ENCODE measurements around the gene TSPAN33.

The TSPAN33 gene

DNA sequence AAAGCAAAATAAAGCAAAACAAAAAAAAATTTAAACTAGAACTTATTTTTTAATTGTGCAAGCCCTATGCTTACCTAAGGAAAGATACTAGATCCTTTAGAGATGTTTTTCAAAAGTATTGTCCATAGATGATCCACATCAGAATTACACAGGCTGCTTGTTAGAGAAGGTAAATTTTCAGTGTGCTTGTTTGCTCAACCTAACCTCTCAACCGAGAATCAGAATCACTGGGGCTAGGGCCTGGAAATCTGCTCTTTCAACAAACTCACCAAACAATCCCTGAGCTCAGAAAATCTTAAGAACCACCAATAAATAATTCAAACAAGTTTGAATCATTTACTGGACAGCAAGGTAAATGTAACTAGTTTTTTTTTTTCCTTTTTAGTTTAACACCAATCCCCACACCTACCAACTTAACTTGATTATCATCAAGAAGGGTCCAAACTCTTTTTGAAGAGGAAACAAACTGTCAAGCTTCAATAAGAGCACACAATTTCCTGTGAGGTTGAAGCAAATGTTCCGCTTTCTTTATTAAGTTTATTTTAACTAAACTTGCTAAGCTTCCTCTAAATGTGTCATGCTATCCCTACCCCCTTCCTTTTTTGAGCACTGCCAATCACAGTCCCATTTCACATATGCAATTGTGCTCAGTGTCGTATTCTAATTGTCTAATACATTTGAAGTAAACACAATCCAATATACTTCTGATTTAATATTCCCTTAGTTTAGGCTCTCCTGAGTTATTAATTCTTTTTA lies 7.4 kb upstream of the TSPAN33 start:
- no peak for DNase-seq

GRCh38 chr7:129143724-129144094 lies 798 bp upstream of the TSPAN33 start:
- no peak for DNase-seq

- DNase-seq: no peak
These were observed 544 bp downstream of the TSPAN33 start for GRCh38 chr7:129144834-129145668.

- no peak for DNase-seq
These were observed 1.9 kb downstream of the TSPAN33 start for GRCh38 chr7:129146237-129146979.

- DNase-seq: no peak
These were observed 3.2 kb downstream of the TSPAN33 start for GRCh38 chr7:129147731-129148130.

DNA sequence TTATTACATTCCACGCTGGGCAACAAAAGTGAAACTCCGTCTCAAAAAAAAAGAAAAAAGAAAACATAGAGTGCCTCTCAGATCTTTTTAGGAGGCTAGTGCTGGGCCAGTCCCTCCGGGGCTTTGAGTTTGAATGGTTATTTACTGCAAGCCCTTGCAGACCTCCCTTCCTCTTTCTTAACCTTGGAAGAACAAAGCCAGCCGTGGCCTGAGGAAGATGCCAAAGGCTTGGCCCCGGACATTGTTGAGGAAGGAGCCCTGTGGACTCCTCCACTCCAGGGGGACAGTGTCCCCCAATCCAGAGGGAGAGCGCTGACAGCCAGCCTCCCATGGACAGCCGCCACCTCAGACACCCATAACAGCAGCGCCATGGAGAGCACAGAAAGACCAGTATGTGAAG lies 5.0 kb downstream of the TSPAN33 start:
- DNase-seq: no peak

DNA sequence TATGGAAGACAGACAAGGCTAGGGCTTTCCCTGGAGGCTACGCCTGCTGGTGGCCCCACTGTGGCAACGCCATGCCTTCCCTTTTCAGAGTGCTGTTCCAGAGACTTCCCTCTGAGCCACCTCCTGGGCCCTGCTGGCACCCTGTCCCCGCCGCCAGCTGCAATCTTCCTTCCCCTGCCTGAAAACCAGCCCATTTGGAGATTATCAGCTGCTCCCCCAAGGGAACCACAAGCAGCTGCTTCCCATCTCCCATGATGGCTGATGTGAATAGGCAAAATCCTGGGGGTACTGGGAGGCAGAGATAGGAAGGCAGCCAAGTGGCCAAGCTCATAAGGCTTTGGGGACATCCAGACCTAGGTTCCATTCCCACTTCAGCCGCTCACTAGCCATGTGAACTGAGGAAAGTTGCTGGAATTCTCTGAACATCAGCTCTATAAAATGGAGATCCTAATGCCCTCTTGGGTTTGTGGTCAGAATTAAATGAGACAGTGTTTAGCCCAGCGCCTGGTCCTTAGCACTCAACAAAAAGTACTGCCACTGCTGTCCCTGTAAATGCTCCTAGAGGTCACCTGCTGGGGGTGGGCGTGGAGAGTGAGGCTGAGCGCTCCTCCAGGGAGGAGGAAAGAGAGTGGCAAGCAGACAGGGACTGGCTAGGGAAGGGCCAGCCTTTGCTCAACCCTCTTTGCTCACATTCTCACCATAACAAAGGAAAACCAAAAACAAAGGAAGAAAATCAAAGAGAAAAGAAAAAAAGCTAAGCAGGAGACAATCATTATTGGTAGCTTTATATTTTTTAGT lies 5.9 kb downstream of the TSPAN33 start:
- peak; percentile 94 for DNase-seq

DNA sequence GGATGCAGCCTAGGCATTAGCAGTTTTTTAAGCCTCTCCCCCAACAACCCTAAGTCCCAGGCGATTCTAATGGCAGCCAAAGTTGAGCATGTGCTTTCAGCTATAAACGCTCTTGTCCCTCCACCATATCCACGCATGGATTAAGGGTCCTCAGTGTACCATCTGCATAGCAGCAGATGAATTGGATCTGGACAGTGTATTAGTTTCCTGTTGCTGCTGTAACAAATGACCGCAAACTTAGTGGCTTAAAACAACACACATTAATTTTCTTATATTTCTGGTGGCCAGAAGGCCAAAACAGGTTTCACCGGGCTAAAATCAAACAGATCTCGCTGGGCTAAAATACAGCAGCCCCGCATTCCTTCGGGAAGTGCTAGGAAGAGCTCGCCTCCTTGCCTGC lies 13.1 kb downstream of the TSPAN33 start:
- no peak for DNase-seq

DNA sequence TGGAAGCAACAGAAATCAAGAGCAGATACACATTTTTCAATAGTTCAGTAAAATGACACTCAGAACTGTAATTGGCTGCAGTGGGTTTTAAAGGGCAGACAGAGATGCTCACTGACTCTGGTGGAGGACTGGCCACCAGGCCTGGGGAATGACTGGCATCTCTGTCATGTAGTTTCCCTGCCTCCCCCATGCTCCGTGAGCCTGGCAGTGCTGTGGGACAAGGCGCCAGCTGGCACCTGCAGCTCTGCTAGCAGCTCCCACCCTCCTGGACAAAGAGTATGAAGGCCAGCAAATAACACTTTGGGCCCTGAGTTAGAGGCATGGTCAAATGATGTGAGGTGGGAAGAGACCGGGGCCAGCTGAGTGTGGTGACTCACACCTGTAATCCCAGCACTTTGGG lies 15.0 kb downstream of the TSPAN33 start:
- DNase-seq: no peak

GRCh38 chr7:129160161-129160905 lies 15.8 kb downstream of the TSPAN33 start:
- DNase-seq: no peak

DNA sequence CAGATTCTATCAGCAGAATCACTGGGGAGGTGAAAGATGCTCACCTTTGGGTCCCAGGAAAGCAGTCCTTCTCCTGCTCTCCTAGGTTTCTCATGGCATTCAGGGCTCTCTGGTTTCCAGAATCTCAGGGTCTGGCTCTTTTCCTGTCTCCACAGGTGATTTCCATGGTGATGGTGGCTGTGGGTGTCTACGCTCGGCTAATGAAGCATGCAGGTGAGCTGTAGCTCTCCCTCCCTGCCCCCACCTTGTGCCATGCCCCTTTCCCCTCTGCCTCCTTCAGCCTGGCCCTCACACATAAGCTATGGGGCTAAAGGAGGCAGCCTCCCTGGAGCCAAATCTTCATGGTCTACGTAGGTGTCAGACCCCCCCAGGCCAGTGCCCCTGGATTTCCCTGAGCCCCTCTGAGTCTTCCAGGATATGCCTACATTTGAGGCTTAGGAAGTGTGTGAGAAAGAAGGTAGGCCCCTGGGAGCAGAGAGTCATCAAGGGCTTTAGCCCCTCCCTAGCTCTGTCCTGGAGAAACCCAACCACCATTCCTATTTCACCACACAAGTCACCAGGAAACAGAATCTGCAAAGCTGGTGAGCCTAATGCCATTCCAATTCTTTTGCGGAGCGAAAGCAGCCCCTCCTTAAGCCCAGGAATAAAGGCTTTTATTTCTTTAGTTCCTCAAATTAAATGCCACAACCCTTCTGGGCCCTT lies 17.2 kb downstream of the TSPAN33 start:
- no peak for DNase-seq

DNA sequence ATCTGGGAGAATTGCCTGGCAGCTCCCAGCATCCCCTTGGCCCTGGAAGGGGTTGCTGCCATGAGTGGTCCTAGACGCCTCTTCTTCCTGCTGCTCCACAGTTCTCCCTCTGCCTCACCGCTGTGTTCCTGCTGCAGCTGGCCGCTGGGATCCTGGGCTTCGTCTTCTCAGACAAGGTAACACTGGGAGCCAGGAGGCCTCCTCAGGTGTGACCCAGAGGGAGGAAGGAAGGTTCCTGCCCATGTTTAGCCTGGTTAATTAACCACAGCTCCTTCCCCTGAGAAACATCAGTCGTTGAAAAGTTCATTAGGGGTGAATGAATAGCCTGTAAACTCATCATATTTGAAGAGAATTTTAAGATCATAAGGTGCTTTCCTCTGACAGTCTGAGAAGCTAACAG lies 18.2 kb downstream of the TSPAN33 start:
- no peak for DNase-seq

GRCh38 chr7:129163875-129164544 lies 19.5 kb downstream of the TSPAN33 start:
- DNase-seq: peak; percentile 64

DNA sequence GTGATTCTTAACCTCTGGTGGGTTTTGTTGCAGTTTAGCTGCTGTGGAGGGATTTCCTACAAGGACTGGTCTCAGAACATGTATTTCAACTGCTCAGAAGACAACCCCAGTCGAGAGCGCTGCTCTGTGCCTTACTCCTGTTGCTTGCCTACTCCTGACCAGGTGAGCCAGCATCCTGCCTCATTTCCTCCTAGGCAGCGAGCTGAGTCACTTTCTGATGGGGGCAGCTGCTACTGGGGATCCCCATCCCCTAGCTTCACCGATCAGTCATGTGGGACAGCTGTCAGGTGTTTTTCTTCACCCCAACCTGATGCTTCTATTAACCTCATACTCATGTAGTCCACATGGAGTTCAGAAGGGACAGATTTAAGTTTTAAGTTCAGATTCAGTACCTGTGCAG lies 22.2 kb downstream of the TSPAN33 start:
- no peak for DNase-seq

- DNase-seq: no peak
These were observed 23.3 kb downstream of the TSPAN33 start for GRCh38 chr7:129167817-129168216.

DNA sequence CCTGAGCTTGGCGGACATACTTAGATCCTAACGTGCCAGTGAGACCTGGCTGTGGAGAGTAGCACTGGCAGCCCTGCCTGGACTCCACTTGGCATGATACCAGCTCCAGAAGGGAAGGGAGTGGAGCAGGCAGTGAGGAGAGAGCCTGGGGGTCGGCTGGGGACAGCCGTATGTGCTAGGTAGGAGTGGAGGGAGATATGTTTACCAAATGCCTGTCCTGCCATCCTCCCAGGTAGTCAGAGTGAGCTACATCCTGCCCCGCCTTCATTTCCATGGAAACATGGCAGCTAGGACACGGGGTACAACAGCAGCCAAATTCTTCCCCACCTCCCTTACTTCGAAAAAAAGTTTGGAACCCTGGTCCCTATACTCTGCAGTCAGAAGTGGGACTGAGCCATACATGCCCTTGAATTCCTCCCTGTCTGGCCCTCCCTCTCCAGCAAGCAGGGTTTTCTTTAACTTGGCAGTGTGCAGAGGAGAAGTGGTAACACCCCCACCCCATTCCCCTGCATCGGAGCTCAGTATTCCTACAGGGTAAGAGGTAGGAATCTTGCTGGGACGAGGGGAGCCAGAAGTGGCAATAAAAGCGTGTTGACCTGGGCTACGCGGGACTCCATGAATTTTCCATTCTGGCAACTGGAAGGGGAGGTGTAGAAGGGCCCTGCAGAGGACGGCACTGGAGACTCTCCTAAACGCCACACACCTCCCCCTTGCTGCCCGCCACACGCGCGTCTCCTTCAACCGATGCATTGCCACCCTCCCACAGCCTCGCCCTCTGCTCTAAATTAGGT lies 23.9 kb downstream of the TSPAN33 start:
- no peak for DNase-seq

DNA sequence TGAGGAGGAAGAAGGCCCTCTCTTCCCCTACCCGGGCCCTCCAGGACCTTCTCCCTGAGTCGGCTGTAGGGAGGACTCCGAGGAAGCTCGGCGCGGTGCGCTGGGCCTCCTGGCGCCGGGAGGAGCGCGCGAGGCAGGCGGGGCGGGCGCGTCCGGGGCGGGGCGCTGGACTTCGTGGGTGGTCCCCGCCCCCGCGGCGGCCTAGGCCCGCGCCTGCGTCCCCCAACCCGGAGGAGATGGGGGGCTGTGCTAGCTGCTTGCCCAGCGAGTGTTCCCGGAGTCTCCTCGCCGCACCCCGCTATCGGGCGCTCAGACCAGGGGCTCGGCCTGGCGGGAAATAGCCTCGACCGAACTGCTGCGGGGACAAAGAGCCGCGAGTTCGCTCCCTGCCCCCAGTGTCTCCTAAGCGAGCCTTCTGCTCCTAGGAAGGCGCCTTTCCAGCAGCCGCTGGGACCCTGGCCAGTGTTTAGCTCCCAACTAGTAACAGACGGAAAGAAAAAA lies 24.7 kb downstream of the TSPAN33 start:
- peak; percentile 35 for DNase-seq

DNA sequence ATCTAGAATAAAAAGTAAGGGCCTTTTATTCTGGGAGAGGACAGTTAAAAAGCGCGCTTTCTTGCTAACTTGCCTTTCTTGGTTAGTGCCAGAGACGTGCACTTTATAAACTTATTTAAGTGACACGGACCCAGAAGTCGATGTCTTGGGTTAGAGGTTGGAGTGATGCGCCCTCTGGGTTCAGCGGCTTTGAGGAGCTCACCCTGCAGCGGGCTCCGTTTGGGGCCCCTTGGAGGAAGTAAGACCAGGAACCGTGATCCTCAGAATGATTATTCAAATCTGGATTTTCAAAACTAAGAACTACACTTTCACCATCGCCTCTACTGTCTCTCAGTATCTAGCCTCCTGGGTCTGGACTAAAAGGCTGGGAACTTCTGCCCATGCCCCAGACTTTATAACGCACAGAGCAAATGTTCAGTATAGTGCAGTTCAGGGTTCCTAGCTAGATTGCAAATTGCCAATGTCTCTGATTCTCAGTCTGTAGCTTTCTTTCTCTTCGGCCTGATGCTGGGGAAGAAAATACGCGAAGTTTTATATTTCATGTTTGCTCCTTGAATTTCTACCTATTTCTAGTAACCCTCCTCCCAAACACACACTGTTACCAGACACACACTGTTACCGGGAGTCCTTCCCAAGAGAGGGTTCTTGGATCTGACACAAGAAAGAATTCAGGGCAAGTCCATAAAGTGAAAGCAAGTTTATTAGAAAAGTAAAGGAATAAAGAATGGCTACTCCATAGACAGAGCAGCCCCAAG lies 25.4 kb downstream of the TSPAN33 start:
- peak; percentile 6 for DNase-seq

GRCh38 chr7:129170441-129171021 lies 26.0 kb downstream of the TSPAN33 start:
- no peak for DNase-seq
